Liver (tissue), 9 donors: Measurements from ENCODE around the gene KCNT1. TPM values are rescaled to one million over a fixed set of nuclear protein-coding genes. Genes with fewer than 3 reads are reported as not detected.

Experiments
- DNase-seq: peaks from one replicate; pipeline ENCODE4 v3.0.0-alpha.2; 2017; ENCODE audit warnings: low spot score
- H3K27ac ChIP-seq, 2 donors: one replicate each; pipeline ENCODE4 v1.7.0; 2013; ENCODE audit warnings: inconsistent platforms in 2 of 2, low read length in 2 of 2, control low read depth in 1 of 2, low read depth in 1 of 2, mild to moderate bottlenecking in 1 of 2
- H3K27me3 ChIP-seq, 4 donors: one replicate each; pipeline versions ENCODE4 v1.6.1 to v1.7.0; 2013; ENCODE audit warnings: low read length in 3 of 4, inconsistent platforms in 1 of 4, mild to moderate bottlenecking in 1 of 4, moderate library complexity in 1 of 4; ENCODE audit not compliant: control insufficient read depth in 4 of 4, insufficient read depth in 4 of 4
- H3K36me3 ChIP-seq, 4 donors: one replicate each; pipeline versions ENCODE4 v1.6.1 to v1.7.0; 2013; ENCODE audit warnings: low read length in 3 of 4, mild to moderate bottlenecking in 3 of 4, low read depth in 1 of 4, moderate library complexity in 1 of 4; ENCODE audit not compliant: control insufficient read depth in 4 of 4, insufficient read depth in 3 of 4
- H3K4me1 ChIP-seq, 4 donors: one replicate each; pipeline versions ENCODE4 v1.6.1 to v1.7.0; 2013; ENCODE audit warnings: low read length in 3 of 4, mild to moderate bottlenecking in 3 of 4, moderate library complexity in 1 of 4; ENCODE audit not compliant: control insufficient read depth in 4 of 4, insufficient read depth in 4 of 4
- H3K4me3 ChIP-seq, 3 donors: one replicate each; pipeline versions ENCODE4 v1.6.1 to v1.7.0; 2013; ENCODE audit warnings: low read length in 3 of 3, control low read depth in 1 of 3, low read depth in 1 of 3, mild to moderate bottlenecking in 1 of 3
- H3K9ac ChIP-seq, 2 donors: one replicate each; pipeline ENCODE4 v1.7.0; 2013; ENCODE audit warnings: low read length in 2 of 2, mild to moderate bottlenecking in 2 of 2, moderate library complexity in 2 of 2, control low read depth in 1 of 2, low read depth in 1 of 2
- H3K9me3 ChIP-seq, 4 donors: one replicate each; pipeline versions ENCODE4 v1.6.1 to v1.7.0; 2013; ENCODE audit warnings: low read length in 3 of 4; ENCODE audit not compliant: control insufficient read depth in 4 of 4
- CTCF ChIP-seq: fragments of 150-350 bp; IDR thresholded peaks from 2 replicates; pipeline ENCODE4 v1.5.1; 2017; ENCODE audit warnings: improper control_type of control experiment, low read depth, low read length; ENCODE audit not compliant: missing input control
- EGR1 ChIP-seq, 2 donors: IDR thresholded peaks; 2 replicates each; pipeline ENCODE4 v1.6.1; 2016 to 2018; ENCODE audit warnings: antibody characterized with exemption in 2 of 2, low read depth in 2 of 2
- FOXA1 ChIP-seq: IDR thresholded peaks from 2 replicates; pipeline ENCODE4 v1.6.1; 2016; ENCODE audit warnings: antibody characterized with exemption
- FOXA2 ChIP-seq: IDR thresholded peaks from 2 replicates; pipeline ENCODE4 v1.6.1; 2016; ENCODE audit warnings: antibody characterized with exemption
- GABPA ChIP-seq, 2 donors: IDR thresholded peaks in 1 of 2; conservative IDR thresholded peaks in 1 of 2; 2 replicates each; pipeline ENCODE4 v1.6.1; 2016; ENCODE audit warnings: antibody characterized with exemption in 2 of 2, mild to moderate bottlenecking in 1 of 2, moderate library complexity in 1 of 2
- HNF4A ChIP-seq, 2 donors: conservative IDR thresholded peaks; 2 replicates each; pipeline ENCODE4 v1.6.1; 2016; ENCODE audit warnings: antibody characterized with exemption in 2 of 2, mild to moderate bottlenecking in 2 of 2
- HNF4G ChIP-seq: IDR thresholded peaks from 2 replicates; pipeline ENCODE4 v1.6.1; 2016; ENCODE audit warnings: antibody characterized with exemption
- JUND ChIP-seq, 2 donors: IDR thresholded peaks; 2 replicates each; pipeline ENCODE4 v1.6.1; 2016; ENCODE audit warnings: antibody characterized with exemption in 2 of 2
- MAX ChIP-seq: IDR thresholded peaks from 2 replicates; pipeline ENCODE4 v1.6.1; 2016; ENCODE audit warnings: antibody characterized with exemption
- NR2F2 ChIP-seq: IDR thresholded peaks from 2 replicates; pipeline ENCODE4 v1.6.1; 2016; ENCODE audit warnings: antibody characterized with exemption
- RAD21 ChIP-seq, 2 donors: IDR thresholded peaks; 2 replicates each; pipeline ENCODE4 v1.6.1; 2016; ENCODE audit warnings: antibody characterized with exemption in 2 of 2, mild to moderate bottlenecking in 2 of 2
- RXRA ChIP-seq, 2 donors: IDR thresholded peaks; 2 replicates each; pipeline ENCODE4 v1.6.1; 2017 to 2018; ENCODE audit warnings: antibody characterized with exemption in 2 of 2, mild to moderate bottlenecking in 1 of 2
- TAF1 ChIP-seq: conservative IDR thresholded peaks from 2 replicates; pipeline ENCODE4 v1.6.1; 2016; ENCODE audit warnings: antibody characterized with exemption, mild to moderate bottlenecking
- YY1 ChIP-seq: IDR thresholded peaks from 2 replicates; pipeline ENCODE4 v1.6.1; 2016; ENCODE audit warnings: antibody characterized with exemption, mild to moderate bottlenecking
- ZBTB33 ChIP-seq: IDR thresholded peaks from 2 replicates; pipeline ENCODE4 v1.6.1; 2016; ENCODE audit warnings: antibody characterized with exemption
- WGBS: extraction: QIAGEN DNeasy Blood & Tissue Kit; methylation state at CpG from one replicate; pipeline ENCODE4 v1.1.7; 2013; 5-methylcytosine and 5-hydroxymethylcytosine counted together
- polyA plus RNA-seq, 2 donors: library from polyadenylated mRNA; stranded (reverse) in 1 of 2; unstranded in 1 of 2; fragments of 200-250 nt in 1 of 2; fragments of >200 nt in 1 of 2; fragmentation: Nextera tagmentation in 1 of 2; extraction: Ambion mirVana in 1 of 2; gene quantifications; one replicate each; pipeline versions ENCODE4 v1.2.1 to v1.2.3, GENCODE V29; 2013 to 2015
- total RNA-seq, 2 donors: library from RNA; depleted of rRNA; stranded (reverse); fragments of >200 nt; gene quantifications; one replicate each; pipeline ENCODE4 v1.2.3, GENCODE V29; 2014
- donor health status: healthy.
- donor health status: healthy.
- donor health status: healthy.
- donor health status: healthy.
- donor health status: healthy.

KCNT1 gene
- total and polyA plus RNA-seq, 4 donors, result 0.08 TPM; not detected in 2

GRCh38 chr9:135794057-135794335 is 92.0 kb downstream of the KCNT1 start (continued):
- TF ChIP-seq CTCF, result no peak
- no peak for TF ChIP-seq JUND (IDR thresholded peaks at IDR 0.05)
- TF ChIP-seq MAX, result no peak
- TF ChIP-seq FOXA2, result no peak
- TF ChIP-seq HNF4A (conservative IDR thresholded peaks at IDR 0.05), result no peak
- TF ChIP-seq RAD21 (IDR thresholded peaks at IDR 0.05), result no peak
- no peak for TF ChIP-seq GABPA (IDR thresholded peaks at IDR 0.05 in 1 of 2, conservative IDR thresholded peaks at IDR 0.05 in 1 of 2)
- TF ChIP-seq HNF4G, result no peak
- no peak for TF ChIP-seq EGR1 (IDR thresholded peaks at IDR 0.05; ENCODE audit: low read depth in 2 of 2)
- no peak for TF ChIP-seq NR2F2
- no peak for TF ChIP-seq RXRA (IDR thresholded peaks at IDR 0.05)
- no peak for TF ChIP-seq TAF1

- 85% methylated on average over 15 of the region's 15 CpGs for WGBS
- no peak for DNase-seq
- Histone ChIP-seq H3K4me3 (no peak overlapping the region), H3K4me1 (no peaks in the 10 kb centered on the region), H3K9ac (no peak overlapping the region), H3K27ac (no peak overlapping the region), H3K9me3 (no peaks in the 10 kb centered on the region), H3K36me3 (no peaks in the 10 kb centered on the region), H3K27me3 (no peaks in the 10 kb centered on the region)
- TF ChIP-seq FOXA1, result no peak
Observed at GRCh38 chr9:135794361-135794885, 92.4 kb downstream of the KCNT1 start.

- no peak overlapping the region for H3K27ac ChIP-seq
Observed at GRCh38 chr9:135795391-135795790, 93.4 kb downstream of the KCNT1 start.

More at GRCh38 chr9:135795391-135795790, 93.4 kb downstream of the KCNT1 start:
- no peaks in the 10 kb centered on the region for H3K4me1 ChIP-seq
- no peak overlapping the region for H3K4me3 ChIP-seq
- DNase-seq, result no peak
- no peaks in the 10 kb centered on the region for H3K27me3 ChIP-seq
- H3K36me3 ChIP-seq, result no peaks in the 10 kb centered on the region
- H3K9ac ChIP-seq, result no peak overlapping the region
- TF ChIP-seq FOXA2 (no peak), CTCF (no peak), HNF4G (no peak), RXRA (IDR thresholded peaks at IDR 0.05) (no peak), ZBTB33 (no peak), HNF4A (conservative IDR thresholded peaks at IDR 0.05) (no peak), RAD21 (IDR thresholded peaks at IDR 0.05) (no peak), JUND (IDR thresholded peaks at IDR 0.05) (no peak), GABPA (IDR thresholded peaks at IDR 0.05 in 1 of 2, conservative IDR thresholded peaks at IDR 0.05 in 1 of 2) (no peak), YY1 (no peak), NR2F2 (no peak), EGR1 (IDR thresholded peaks at IDR 0.05; ENCODE audit: low read depth in 2 of 2) (no peak), FOXA1 (no peak)
- H3K9me3 ChIP-seq, result no peaks in the 10 kb centered on the region
- WGBS, result 82% methylated on average over 4 of the region's 4 CpGs
